Glutamatergic neuron (in vitro differentiated cells): ENCODE data around the gene CEL. TPM values are rescaled to one million over a fixed set of nuclear protein-coding genes. Genes with fewer than 3 reads are reported as not detected.
"Not testable (repeated sequence)": the region's sequence is repeated elsewhere in the genome, so short reads cannot be mapped to it uniquely, and the experiment has no call there.

Source experiments
- DNase-seq: peaks from one replicate; pipeline ENCODE4 v3.0.0; 2022
- H3K27ac Mint-ChIP-seq: one replicate; pipeline ENCODE4 v1.8.0; 2020; ENCODE audit warnings: mild to moderate bottlenecking, mixed read lengths, inconsistent platforms; ENCODE audit not compliant: unreplicated experiment
- H3K27me3 Mint-ChIP-seq: one replicate; pipeline ENCODE4 v1.8.0; 2020; ENCODE audit warnings: mild to moderate bottlenecking, moderate library complexity, mixed read lengths, inconsistent platforms; ENCODE audit not compliant: unreplicated experiment
- H3K36me3 Mint-ChIP-seq: one replicate; pipeline ENCODE4 v1.8.0; 2020; ENCODE audit warnings: mild to moderate bottlenecking, mixed read lengths, inconsistent platforms; ENCODE audit not compliant: unreplicated experiment
- H3K4me1 Mint-ChIP-seq: one replicate; pipeline ENCODE4 v1.8.0; 2020; ENCODE audit warnings: mild to moderate bottlenecking, low read depth, mixed read lengths, inconsistent platforms; ENCODE audit not compliant: unreplicated experiment
- H3K4me3 Mint-ChIP-seq: one replicate; pipeline ENCODE4 v1.8.0; 2020; ENCODE audit warnings: mild to moderate bottlenecking, mixed read lengths, inconsistent platforms; ENCODE audit not compliant: unreplicated experiment
- H3K9me3 Mint-ChIP-seq: one replicate; pipeline ENCODE4 v1.8.0; 2020; ENCODE audit warnings: mild to moderate bottlenecking, moderate library complexity, mixed read lengths, inconsistent platforms; ENCODE audit not compliant: unreplicated experiment
- total RNA-seq: library from RNA; stranded (reverse); fragmentation: NEBNext Ultra II Directional; extraction: Animal tissue kit (Norgen Biotek cat#: 25700); gene quantifications from one replicate; pipeline ENCODE4 v1.2.1, GENCODE V29; 2021; ENCODE audit not compliant: unreplicated experiment
- TF ChIP-seq, protein P1 (sequence below): fragments of 200-600 bp; sonication (generic); IDR thresholded peaks from one replicate; pipeline ENCODE4 v1.5.0; 2021; ENCODE audit not compliant: partially characterized antibody, unreplicated experiment

The CEL gene
- total RNA-seq, 1 donor from 2014 or later = 3.8 TPM

DNA sequence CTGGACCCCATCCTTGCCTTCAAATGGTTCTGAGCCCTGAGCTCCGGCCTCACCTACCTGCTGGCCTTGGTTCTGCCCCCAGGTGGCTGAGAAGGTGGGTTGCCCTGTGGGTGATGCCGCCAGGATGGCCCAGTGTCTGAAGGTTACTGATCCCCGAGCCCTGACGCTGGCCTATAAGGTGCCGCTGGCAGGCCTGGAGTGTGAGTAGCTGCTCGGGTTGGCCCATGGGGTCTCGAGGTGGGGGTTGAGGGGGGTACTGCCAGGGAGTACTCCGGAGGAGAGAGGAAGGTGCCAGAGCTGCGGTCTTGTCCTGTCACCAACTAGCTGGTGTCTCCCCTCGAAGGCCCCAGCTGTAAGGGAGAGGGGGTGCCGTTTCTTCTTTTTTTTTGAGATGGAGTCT is 5.2 kb downstream of the CEL start:
- TF ChIP-seq, protein P1, sequence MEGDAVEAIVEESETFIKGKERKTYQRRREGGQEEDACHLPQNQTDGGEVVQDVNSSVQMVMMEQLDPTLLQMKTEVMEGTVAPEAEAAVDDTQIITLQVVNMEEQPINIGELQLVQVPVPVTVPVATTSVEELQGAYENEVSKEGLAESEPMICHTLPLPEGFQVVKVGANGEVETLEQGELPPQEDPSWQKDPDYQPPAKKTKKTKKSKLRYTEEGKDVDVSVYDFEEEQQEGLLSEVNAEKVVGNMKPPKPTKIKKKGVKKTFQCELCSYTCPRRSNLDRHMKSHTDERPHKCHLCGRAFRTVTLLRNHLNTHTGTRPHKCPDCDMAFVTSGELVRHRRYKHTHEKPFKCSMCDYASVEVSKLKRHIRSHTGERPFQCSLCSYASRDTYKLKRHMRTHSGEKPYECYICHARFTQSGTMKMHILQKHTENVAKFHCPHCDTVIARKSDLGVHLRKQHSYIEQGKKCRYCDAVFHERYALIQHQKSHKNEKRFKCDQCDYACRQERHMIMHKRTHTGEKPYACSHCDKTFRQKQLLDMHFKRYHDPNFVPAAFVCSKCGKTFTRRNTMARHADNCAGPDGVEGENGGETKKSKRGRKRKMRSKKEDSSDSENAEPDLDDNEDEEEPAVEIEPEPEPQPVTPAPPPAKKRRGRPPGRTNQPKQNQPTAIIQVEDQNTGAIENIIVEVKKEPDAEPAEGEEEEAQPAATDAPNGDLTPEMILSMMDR = no peak
- Mint-ChIP-seq H3K4me3 (no peak overlapping the region), H3K36me3 (no peaks in the 10 kb centered on the region), H3K27me3 (peaks cover 4% of the 10 kb centered on the region), H3K27ac (no peak overlapping the region), H3K9me3 (peaks cover 7% of the 10 kb centered on the region), H3K4me1 (no peaks in the 10 kb centered on the region)
- DNase-seq = no peak

DNA sequence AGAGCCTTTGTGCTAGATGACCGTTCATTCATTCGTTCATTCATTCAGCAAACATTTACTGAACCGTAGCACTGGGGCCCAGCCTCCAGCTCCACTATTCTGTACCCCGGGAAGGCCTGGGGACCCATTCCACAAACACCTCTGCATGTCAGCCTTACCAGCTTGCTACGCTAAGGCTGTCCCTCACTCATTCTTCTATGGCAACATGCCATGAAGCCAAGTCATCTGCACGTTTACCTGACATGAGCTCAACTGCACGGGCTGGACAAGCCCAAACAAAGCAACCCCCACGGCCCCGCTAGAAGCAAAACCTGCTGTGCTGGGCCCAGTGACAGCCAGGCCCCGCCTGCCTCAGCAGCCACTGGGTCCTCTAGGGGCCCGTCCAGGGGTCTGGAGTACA is 6.0 kb downstream of the CEL start:
- Mint-ChIP-seq H3K27ac (no peak overlapping the region), H3K4me3 (no peak overlapping the region), H3K9me3 (peaks cover 9% of the 10 kb centered on the region), H3K36me3 (no peaks in the 10 kb centered on the region), H3K4me1 (no peaks in the 10 kb centered on the region), H3K27me3 (peaks cover 4% of the 10 kb centered on the region)
- no peak for DNase-seq
- TF ChIP-seq, protein P1 = no peak

DNA sequence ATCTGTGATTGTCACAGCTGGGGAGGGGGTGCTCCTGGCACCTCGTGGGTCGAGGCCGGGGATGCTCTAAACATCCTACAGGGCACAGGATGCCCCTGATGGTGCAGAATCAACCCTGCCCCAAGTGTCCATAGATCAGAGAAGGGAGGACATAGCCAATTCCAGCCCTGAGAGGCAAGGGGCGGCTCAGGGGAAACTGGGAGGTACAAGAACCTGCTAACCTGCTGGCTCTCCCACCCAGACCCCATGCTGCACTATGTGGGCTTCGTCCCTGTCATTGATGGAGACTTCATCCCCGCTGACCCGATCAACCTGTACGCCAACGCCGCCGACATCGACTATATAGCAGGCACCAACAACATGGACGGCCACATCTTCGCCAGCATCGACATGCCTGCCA is 6.7 kb downstream of the CEL start:
- not testable (repeated sequence) for H3K36me3 Mint-ChIP-seq, H3K27ac Mint-ChIP-seq, H3K9me3 Mint-ChIP-seq, H3K4me1 Mint-ChIP-seq, H3K27me3 Mint-ChIP-seq, DNase-seq, H3K4me3 Mint-ChIP-seq

DNA sequence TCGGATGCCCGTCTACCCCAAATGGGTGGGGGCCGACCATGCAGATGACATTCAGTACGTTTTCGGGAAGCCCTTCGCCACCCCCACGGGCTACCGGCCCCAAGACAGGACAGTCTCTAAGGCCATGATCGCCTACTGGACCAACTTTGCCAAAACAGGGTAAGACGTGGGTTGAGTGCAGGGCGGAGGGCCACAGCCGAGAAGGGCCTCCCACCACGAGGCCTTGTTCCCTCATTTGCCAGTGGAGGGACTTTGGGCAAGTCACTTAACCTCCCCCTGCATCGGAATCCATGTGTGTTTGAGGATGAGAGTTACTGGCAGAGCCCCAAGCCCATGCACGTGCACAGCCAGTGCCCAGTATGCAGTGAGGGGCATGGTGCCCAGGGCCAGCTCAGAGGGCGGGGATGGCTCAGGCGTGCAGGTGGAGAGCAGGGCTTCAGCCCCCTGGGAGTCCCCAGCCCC is 8.8 kb downstream of the CEL start:
- H3K27ac Mint-ChIP-seq, H3K9me3 Mint-ChIP-seq, H3K36me3 Mint-ChIP-seq, H3K27me3 Mint-ChIP-seq, H3K4me1 Mint-ChIP-seq, H3K4me3 Mint-ChIP-seq, DNase-seq: not testable (repeated sequence)

DNA sequence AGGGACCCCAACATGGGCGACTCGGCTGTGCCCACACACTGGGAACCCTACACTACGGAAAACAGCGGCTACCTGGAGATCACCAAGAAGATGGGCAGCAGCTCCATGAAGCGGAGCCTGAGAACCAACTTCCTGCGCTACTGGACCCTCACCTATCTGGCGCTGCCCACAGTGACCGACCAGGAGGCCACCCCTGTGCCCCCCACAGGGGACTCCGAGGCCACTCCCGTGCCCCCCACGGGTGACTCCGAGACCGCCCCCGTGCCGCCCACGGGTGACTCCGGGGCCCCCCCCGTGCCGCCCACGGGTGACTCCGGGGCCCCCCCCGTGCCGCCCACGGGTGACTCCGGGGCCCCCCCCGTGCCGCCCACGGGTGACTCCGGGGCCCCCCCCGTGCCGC is 9.2 kb downstream of the CEL start:
- H3K4me1 Mint-ChIP-seq, H3K36me3 Mint-ChIP-seq, DNase-seq, H3K27me3 Mint-ChIP-seq, H3K27ac Mint-ChIP-seq, H3K4me3 Mint-ChIP-seq, H3K9me3 Mint-ChIP-seq: not testable (repeated sequence)

DNA sequence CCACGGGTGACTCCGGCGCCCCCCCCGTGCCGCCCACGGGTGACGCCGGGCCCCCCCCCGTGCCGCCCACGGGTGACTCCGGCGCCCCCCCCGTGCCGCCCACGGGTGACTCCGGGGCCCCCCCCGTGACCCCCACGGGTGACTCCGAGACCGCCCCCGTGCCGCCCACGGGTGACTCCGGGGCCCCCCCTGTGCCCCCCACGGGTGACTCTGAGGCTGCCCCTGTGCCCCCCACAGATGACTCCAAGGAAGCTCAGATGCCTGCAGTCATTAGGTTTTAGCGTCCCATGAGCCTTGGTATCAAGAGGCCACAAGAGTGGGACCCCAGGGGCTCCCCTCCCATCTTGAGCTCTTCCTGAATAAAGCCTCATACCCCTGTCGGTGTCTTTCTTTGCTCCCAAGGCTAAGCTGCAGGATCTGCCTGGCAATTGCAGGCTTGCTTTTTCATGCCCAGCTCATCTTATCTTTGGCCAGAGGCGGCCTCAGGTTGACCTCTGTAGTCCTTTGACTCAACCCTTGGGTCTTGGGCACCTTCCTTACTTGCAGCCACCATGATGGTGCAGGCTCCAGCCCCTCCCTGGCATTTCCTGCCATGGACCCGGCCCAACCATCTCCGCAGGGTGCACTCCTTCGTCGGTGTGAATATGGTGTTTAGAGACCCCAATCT is 9.8 kb downstream of the CEL start:
- TF ChIP-seq, protein P1 = no peak
- no peak for DNase-seq
- Mint-ChIP-seq H3K4me1 (no peaks in the 10 kb centered on the region), H3K4me3 (no peak overlapping the region), H3K27ac (no peak overlapping the region), H3K27me3 (peaks cover 2% of the 10 kb centered on the region), H3K9me3 (peaks cover 9% of the 10 kb centered on the region), H3K36me3 (no peaks in the 10 kb centered on the region)

DNA sequence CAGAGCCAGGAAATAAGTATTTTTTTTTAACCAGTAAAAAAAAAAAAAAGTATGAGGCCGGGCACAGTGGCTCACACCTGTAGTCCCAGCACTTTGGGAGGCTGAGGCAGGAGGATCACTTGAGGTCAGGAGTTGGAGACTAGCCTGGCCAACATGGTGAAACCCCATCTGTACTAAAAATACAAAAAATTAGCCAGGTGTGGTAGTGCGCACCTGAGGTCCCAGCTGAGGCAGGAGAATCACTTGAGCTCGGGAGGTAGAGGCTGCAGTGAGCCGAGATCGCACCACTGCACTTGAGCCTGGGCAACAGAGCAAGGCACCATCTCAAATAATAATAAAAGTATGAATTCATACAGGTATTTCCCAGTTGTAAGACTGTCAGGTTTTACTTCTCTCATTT is 10.4 kb downstream of the CEL start:
- not testable (repeated sequence) for H3K9me3 Mint-ChIP-seq, H3K27me3 Mint-ChIP-seq, H3K27ac Mint-ChIP-seq, H3K4me1 Mint-ChIP-seq, H3K36me3 Mint-ChIP-seq, DNase-seq, H3K4me3 Mint-ChIP-seq
